Mesenchymal stem cell (in vitro differentiated cells and primary cell): ENCODE measurements around the gene CTNNAL1.

ENCODE experiments used
- DNase-seq: peaks from one replicate; pipeline ENCODE4 v3.0.0-alpha.2; 2013
- H2AFZ ChIP-seq: one replicate; pipeline ENCODE4 v1.6.1; 2013; ENCODE audit warnings: low read depth, mild to moderate bottlenecking, control low read depth, inconsistent platforms, low read length, moderate library complexity
- H2AK5ac ChIP-seq: 2 replicates; pipeline ENCODE4 v1.6.1; 2013; ENCODE audit warnings: low read length, moderate library complexity, mild to moderate bottlenecking, inconsistent platforms; ENCODE audit not compliant: severe bottlenecking
- H2BK120ac ChIP-seq: one replicate; pipeline ENCODE4 v1.6.1; 2013; ENCODE audit warnings: low read depth, mild to moderate bottlenecking, inconsistent platforms, low read length, moderate library complexity
- H2BK12ac ChIP-seq, 2 experiments: one replicate each; pipeline ENCODE4 v1.6.1; 2013; ENCODE audit warnings: inconsistent platforms in 2 of 2, low read length in 2 of 2, mild to moderate bottlenecking in 2 of 2, moderate library complexity in 2 of 2, control low read depth in 1 of 2
- H2BK15ac ChIP-seq: one replicate; pipeline ENCODE4 v1.6.1; 2013; ENCODE audit warnings: mild to moderate bottlenecking, low read depth, inconsistent platforms; ENCODE audit not compliant: poor library complexity, severe bottlenecking
- H2BK5ac ChIP-seq: 2 replicates; pipeline ENCODE4 v1.6.1; 2013; ENCODE audit warnings: low read depth, mild to moderate bottlenecking, low read length, control low read depth, inconsistent platforms; ENCODE audit not compliant: poor library complexity, severe bottlenecking
- H3K14ac ChIP-seq, 2 experiments: one replicate each; pipeline ENCODE4 v1.6.1; 2013; ENCODE audit warnings: inconsistent platforms in 2 of 2, low read length in 2 of 2, control low read depth in 1 of 2, mild to moderate bottlenecking in 1 of 2, moderate library complexity in 1 of 2
- H3K18ac ChIP-seq, 2 experiments: one replicate each; pipeline ENCODE4 v1.6.1; 2013; ENCODE audit warnings: inconsistent platforms in 2 of 2, low read length in 2 of 2, control low read depth in 1 of 2, low read depth in 1 of 2, mild to moderate bottlenecking in 1 of 2
- H3K23ac ChIP-seq, 2 experiments: one replicate each; pipeline ENCODE4 v1.6.1; 2013; ENCODE audit warnings: inconsistent platforms in 2 of 2, low read length in 2 of 2, mild to moderate bottlenecking in 2 of 2, moderate library complexity in 2 of 2, control low read depth in 1 of 2
- H3K27ac ChIP-seq: 2 replicates; pipeline ENCODE4 v1.5.1; 2013; ENCODE audit warnings: mild to moderate bottlenecking, moderate library complexity, low read length, control low read depth, inconsistent platforms; ENCODE audit not compliant: poor library complexity, severe bottlenecking
- H3K27me3 ChIP-seq, 2 experiments: 2 replicates each; pipeline versions ENCODE4 v1.6.1 to v1.7.0; 2013; ENCODE audit warnings: low read length in 2 of 2, mild to moderate bottlenecking in 2 of 2, moderate library complexity in 2 of 2, control low read depth in 1 of 2, inconsistent platforms in 1 of 2; ENCODE audit not compliant: control insufficient read depth in 1 of 2, insufficient read depth in 1 of 2
- H3K36me3 ChIP-seq, 2 experiments: 2 replicates each; pipeline versions ENCODE4 v1.6.1 to v1.7.0; 2013; ENCODE audit warnings: low read length in 2 of 2, control low read depth in 1 of 2, inconsistent platforms in 1 of 2, low read depth in 1 of 2, mild to moderate bottlenecking in 1 of 2; ENCODE audit not compliant: insufficient read depth in 2 of 2, control insufficient read depth in 1 of 2
- H3K4ac ChIP-seq, 2 experiments: one replicate each; pipeline ENCODE4 v1.6.1; 2013; ENCODE audit warnings: inconsistent platforms in 2 of 2, low read length in 2 of 2, mild to moderate bottlenecking in 2 of 2, moderate library complexity in 2 of 2, control low read depth in 1 of 2, low read depth in 1 of 2
- H3K4me1 ChIP-seq: 2 replicates; pipeline ENCODE4 v1.6.1; 2013; ENCODE audit warnings: low read depth, low read length, control low read depth; ENCODE audit not compliant: control insufficient read depth, insufficient read depth
- H3K4me2 ChIP-seq: 2 replicates; pipeline ENCODE4 v1.6.1; 2013; ENCODE audit warnings: low read length, mild to moderate bottlenecking, inconsistent platforms; ENCODE audit not compliant: poor library complexity, severe bottlenecking
- H3K4me3 ChIP-seq, 2 experiments: 2 replicates each; pipeline versions ENCODE4 v1.5.1 to v1.7.0; 2013; ENCODE audit warnings: low read length in 2 of 2, mild to moderate bottlenecking in 2 of 2, control low read depth in 1 of 2, low read depth in 1 of 2; ENCODE audit not compliant: insufficient read depth in 1 of 2
- H3K79me1 ChIP-seq: replicated peaks from 2 replicates; pipeline ENCODE4 v1.6.1; 2013; ENCODE audit warnings: mild to moderate bottlenecking, control low read depth, low read length, inconsistent platforms; ENCODE audit not compliant: poor library complexity, severe bottlenecking
- H3K9ac ChIP-seq: 2 replicates; pipeline ENCODE4 v1.7.0; 2013; ENCODE audit warnings: mild to moderate bottlenecking, low read length, moderate library complexity
- H3K9me3 ChIP-seq: 2 replicates; pipeline ENCODE4 v1.7.0; 2013; ENCODE audit warnings: mild to moderate bottlenecking, low read length; ENCODE audit not compliant: control insufficient read depth
- H4K8ac ChIP-seq: one replicate; pipeline ENCODE4 v1.6.1; 2013; ENCODE audit warnings: inconsistent platforms, mild to moderate bottlenecking, low read length, moderate library complexity
- H4K91ac ChIP-seq: one replicate; pipeline ENCODE4 v1.6.1; 2013; ENCODE audit warnings: mild to moderate bottlenecking, low read length, inconsistent platforms
- WGBS: methylation state at CpG from one replicate; pipeline ENCODE4 v1.1.7; 2013; ENCODE audit warnings: mixed read lengths; 5-methylcytosine and 5-hydroxymethylcytosine counted together

Gene CTNNAL1

DNA sequence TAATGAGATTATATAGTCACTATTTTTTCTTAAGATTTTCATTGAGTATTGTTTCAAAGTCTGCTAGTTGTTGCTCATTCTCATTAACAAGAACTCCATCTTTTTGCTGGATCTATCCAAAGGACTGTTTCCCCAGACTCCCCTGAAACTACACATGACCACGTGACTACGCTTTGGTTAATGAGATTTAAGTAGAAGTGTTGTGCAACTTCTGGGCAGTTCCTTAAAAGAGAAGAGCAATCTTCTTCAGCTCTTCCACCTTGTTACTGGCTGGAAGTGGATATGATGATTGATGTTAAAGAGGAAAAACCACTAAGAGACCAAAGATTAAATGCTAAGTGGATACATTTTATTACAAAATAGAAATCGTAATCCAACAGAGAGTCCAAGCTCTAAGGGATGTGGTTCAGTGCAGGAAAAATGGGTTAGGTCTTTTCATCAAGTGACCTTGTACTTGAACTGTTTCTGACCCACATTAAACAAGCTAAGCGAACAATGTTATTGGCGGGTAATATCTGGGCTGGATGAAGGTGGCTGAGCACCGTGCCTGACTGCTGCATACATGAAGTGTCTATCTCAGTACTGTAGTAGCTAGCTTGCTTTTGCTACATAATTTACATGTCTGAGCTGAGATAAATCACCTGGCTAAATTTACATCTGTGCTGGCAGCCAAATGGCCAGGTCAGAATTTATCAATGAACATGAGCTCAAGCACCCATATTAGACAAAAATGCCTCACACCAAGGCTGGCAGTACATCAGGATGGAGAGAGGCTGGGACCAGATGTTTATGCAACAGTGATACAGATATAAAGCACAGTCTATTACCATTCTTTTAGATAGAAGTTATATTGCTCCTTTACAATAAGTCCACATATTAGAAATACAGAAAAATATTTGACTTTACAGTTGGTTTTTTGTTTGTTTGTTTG is 7.5 kb upstream of the CTNNAL1 start:
- WGBS: 100% methylated on average over 4 of the region's 6 CpGs
- H3K23ac ChIP-seq: no peak overlapping the region

DNA sequence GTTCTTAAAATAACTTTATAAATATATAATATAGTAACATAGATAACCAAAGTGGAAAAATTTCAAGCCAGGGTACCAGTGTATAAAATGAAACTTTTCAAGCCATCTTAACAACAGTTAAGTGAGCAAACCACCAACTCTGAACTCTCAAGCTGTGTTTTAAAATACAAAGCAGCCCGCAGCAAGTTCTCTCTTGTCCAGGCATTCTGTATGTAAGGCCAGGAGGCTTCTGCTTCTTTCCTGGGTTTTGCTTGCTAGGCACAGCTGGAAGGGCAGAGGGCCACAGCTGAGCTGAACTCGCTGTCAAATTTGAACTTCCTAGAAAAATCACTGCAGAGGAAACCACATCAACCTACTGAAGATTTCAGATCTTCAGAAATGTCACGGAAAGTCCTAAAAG is 6.8 kb upstream of the CTNNAL1 start:
- no peak overlapping the region for H2BK15ac ChIP-seq
- H3K4me2 ChIP-seq: no peak overlapping the region
- H3K27ac ChIP-seq: no peak overlapping the region
- no peaks in the 10 kb centered on the region for H3K9me3 ChIP-seq
- no peak overlapping the region for H3K4ac ChIP-seq
- no peak overlapping the region for H3K9ac ChIP-seq
- no peak overlapping the region for H3K4me3 ChIP-seq
- H2BK120ac ChIP-seq: no peak overlapping the region
- H3K27me3 ChIP-seq: no peaks in the 10 kb centered on the region
- H3K36me3 ChIP-seq: peaks cover 2 to 19% of the 10 kb centered on the region in 2 experiments
- peaks cover 4% of the 10 kb centered on the region for H3K4me1 ChIP-seq
- DNase-seq: no peak
- no peak overlapping the region for H3K18ac ChIP-seq
- H2BK5ac ChIP-seq: no peak overlapping the region
- H2AK5ac ChIP-seq: no peak overlapping the region
- H2BK12ac ChIP-seq: no peak overlapping the region
- H4K91ac ChIP-seq: no peak overlapping the region
- H3K14ac ChIP-seq: no peak overlapping the region
- no peak overlapping the region for H2AFZ ChIP-seq
- H3K79me1 ChIP-seq: peaks cover 27% of the 10 kb centered on the region
- no peak overlapping the region for H3K23ac ChIP-seq
- H4K8ac ChIP-seq: no peak overlapping the region
- 98% methylated on average over 3 of the region's 3 CpGs for WGBS

More for the DNA sequence above, 7.5 kb upstream of the CTNNAL1 start:
- no peak overlapping the region for H4K8ac ChIP-seq
- H3K27ac ChIP-seq: no peak overlapping the region
- H3K4ac ChIP-seq: no peak overlapping the region
- H3K9me3 ChIP-seq: no peaks in the 10 kb centered on the region
- DNase-seq: no peak
- no peak overlapping the region for H2AK5ac ChIP-seq
- H3K9ac ChIP-seq: no peak overlapping the region
- no peak overlapping the region for H2BK5ac ChIP-seq
- peaks cover 2 to 19% of the 10 kb centered on the region in 2 experiments for H3K36me3 ChIP-seq
- no peak overlapping the region for H2BK12ac ChIP-seq
- H3K4me1 ChIP-seq: peaks cover 4% of the 10 kb centered on the region
- H3K4me2 ChIP-seq: no peak overlapping the region
- H3K14ac ChIP-seq: no peak overlapping the region
- no peak overlapping the region for H3K18ac ChIP-seq
- H3K27me3 ChIP-seq: no peaks in the 10 kb centered on the region
- H3K79me1 ChIP-seq: peaks cover 27% of the 10 kb centered on the region
- H2BK15ac ChIP-seq: no peak overlapping the region
- H2BK120ac ChIP-seq: no peak overlapping the region
- no peak overlapping the region for H2AFZ ChIP-seq
- H3K4me3 ChIP-seq: no peak overlapping the region
- no peak overlapping the region for H4K91ac ChIP-seq

DNA sequence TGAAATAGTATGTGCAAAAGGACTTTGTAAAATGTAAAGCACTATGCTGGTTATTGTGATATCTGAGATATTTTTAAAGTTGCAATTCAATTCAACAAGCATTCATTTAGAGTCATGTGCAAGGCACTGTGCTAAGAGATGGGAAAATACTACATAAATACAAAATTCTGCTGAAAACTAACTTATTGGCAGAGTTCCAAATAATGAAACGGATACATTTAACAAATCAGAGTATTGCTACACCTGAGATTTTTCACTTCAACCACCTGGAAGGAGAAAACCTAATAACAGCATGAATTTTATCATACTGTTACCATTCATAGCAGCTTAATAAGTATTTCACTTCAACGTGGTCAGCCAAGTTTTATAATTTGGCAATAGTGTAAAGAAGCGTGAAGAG is 6.1 kb upstream of the CTNNAL1 start:
- Histone ChIP-seq H3K18ac (no peak overlapping the region), H2BK5ac (no peak overlapping the region), H3K4me2 (no peak overlapping the region), H3K4ac (no peak overlapping the region), H3K27me3 (no peaks in the 10 kb centered on the region), H3K9me3 (no peaks in the 10 kb centered on the region), H3K79me1 (peaks cover 26% of the 10 kb centered on the region), H2BK120ac (no peak overlapping the region), H3K36me3 (peaks cover 2 to 19% of the 10 kb centered on the region in 2 experiments), H3K27ac (no peak overlapping the region), H2BK12ac (no peak overlapping the region), H3K4me3 (no peak overlapping the region), H3K23ac (no peak overlapping the region), H3K9ac (no peak overlapping the region), H3K14ac (no peak overlapping the region), H2AK5ac (no peak overlapping the region), H4K8ac (no peak overlapping the region), H2BK15ac (no peak overlapping the region), H2AFZ (no peak overlapping the region), H3K4me1 (peaks cover 7% of the 10 kb centered on the region), H4K91ac (no peak overlapping the region)
- DNase-seq: no peak
- WGBS: 100% methylated on average over 1 of the region's 3 CpGs

DNA sequence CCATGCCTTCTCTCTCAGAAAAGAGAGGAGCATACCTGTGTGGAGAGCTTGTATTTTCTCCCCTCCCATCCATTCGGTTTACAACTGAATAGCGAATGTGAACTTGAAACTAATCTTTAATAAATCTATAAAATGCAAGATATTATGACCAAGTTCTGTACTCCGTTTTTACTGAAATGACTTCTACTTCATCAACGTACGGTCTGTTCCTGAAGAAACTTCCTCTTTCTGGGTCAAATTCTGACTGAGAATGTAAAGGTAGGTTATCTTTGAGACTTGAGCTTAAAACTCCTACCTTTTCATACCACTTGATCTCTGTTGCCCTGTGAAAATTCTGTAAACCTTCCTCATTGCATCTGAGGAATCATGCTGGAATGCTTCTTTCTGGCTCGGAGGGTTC is 4.2 kb upstream of the CTNNAL1 start:
- Histone ChIP-seq H3K4me2 (no peak overlapping the region), H3K4me1 (peaks cover 9% of the 10 kb centered on the region), H3K14ac (no peak overlapping the region), H3K23ac (no peak overlapping the region), H2BK120ac (no peak overlapping the region), H3K4ac (no peak overlapping the region), H3K9ac (no peak overlapping the region), H3K36me3 (peaks cover 2 to 17% of the 10 kb centered on the region in 2 experiments), H4K8ac (no peak overlapping the region), H3K27ac (no peak overlapping the region), H3K18ac (no peak overlapping the region), H2BK15ac (no peak overlapping the region), H2BK5ac (no peak overlapping the region), H4K91ac (no peak overlapping the region), H2BK12ac (no peak overlapping the region), H2AFZ (no peak overlapping the region), H3K79me1 (peaks cover 20% of the 10 kb centered on the region), H2AK5ac (no peak overlapping the region), H3K4me3 (no peak overlapping the region), H3K27me3 (no peaks in the 10 kb centered on the region), H3K9me3 (no peaks in the 10 kb centered on the region)
- no peak for DNase-seq
- 100% methylated on average over 1 of the region's 6 CpGs for WGBS
